Smooth muscle cell (in vitro differentiated cells): ENCODE data around the gene CCDC174. TPM values are rescaled to one million over a fixed set of nuclear protein-coding genes. Genes with fewer than 3 reads are reported as not detected.
A peak's percentile ranks its signal among the peaks of the same experiment; 100 is the strongest.

Source experiments
- DNase-seq: peaks from one replicate; lab custom pipeline; 2025; ENCODE audit not compliant: unreplicated experiment; lab: John Stamatoyannopoulos, UW
- H2AFZ ChIP-seq: fragments of 200-600 bp; sonication (generic); 2 replicates; pipeline ENCODE4 v1.6.0; 2016; ENCODE audit warnings: antibody characterized with exemption, low read depth, mild to moderate bottlenecking
- H3F3A ChIP-seq: fragments of 200-600 bp; sonication (generic); 2 replicates; pipeline ENCODE4 v1.6.0; 2017; ENCODE audit warnings: antibody characterized with exemption, low read depth
- H3K27ac ChIP-seq: fragments of 200-600 bp; sonication (generic); 2 replicates; pipeline ENCODE4 v1.5.1; 2016; ENCODE audit warnings: low read depth, mild to moderate bottlenecking
- H3K27me3 ChIP-seq: fragments of 200-600 bp; sonication (generic); 2 replicates; pipeline ENCODE4 v1.6.1; 2016; ENCODE audit warnings: low read depth, mild to moderate bottlenecking
- H3K36me3 ChIP-seq: fragments of 200-600 bp; sonication (generic); 2 replicates; pipeline ENCODE4 v1.5.1; 2016; ENCODE audit warnings: low read depth
- H3K4me1 ChIP-seq: fragments of 200-600 bp; sonication (generic); 2 replicates; pipeline ENCODE4 v1.5.1; 2016; ENCODE audit warnings: low read depth
- H3K4me2 ChIP-seq: fragments of 200-600 bp; sonication (generic); 2 replicates; pipeline ENCODE4 v1.6.0; 2016; ENCODE audit warnings: mild to moderate bottlenecking
- H3K4me3 ChIP-seq: fragments of 200-600 bp; sonication (generic); 2 replicates; pipeline ENCODE4 v1.5.1; 2016; ENCODE audit warnings: mild to moderate bottlenecking
- H3K79me2 ChIP-seq: fragments of 200-600 bp; sonication (generic); 2 replicates; pipeline ENCODE4 v1.6.0; 2016; ENCODE audit warnings: low read depth, mild to moderate bottlenecking
- H3K9ac ChIP-seq: fragments of 200-600 bp; sonication (generic); 2 replicates; pipeline ENCODE4 v1.6.0; 2016; ENCODE audit warnings: low read depth
- H3K9me3 ChIP-seq: fragments of 200-600 bp; sonication (generic); replicated peaks from 2 replicates; pipeline ENCODE4 v1.5.1; 2016; ENCODE audit warnings: low read depth
- H4K20me1 ChIP-seq: fragments of 200-600 bp; sonication (generic); 2 replicates; pipeline ENCODE4 v1.6.0; 2016; ENCODE audit warnings: low read depth
- CTCF ChIP-seq: fragments of 200-600 bp; sonication (generic); IDR thresholded peaks from 2 replicates; pipeline ENCODE4 v1.5.1; 2017; ENCODE audit warnings: borderline replicate concordance, mild to moderate bottlenecking, antibody characterized with exemption; ENCODE audit not compliant: insufficient read depth, poor library complexity, severe bottlenecking
- WGBS: methylation state at CpG from one replicate; pipeline ENCODE4 v1.1.7; 2016; ENCODE audit warnings: low lambda C conversion rate; 5-methylcytosine and 5-hydroxymethylcytosine counted together
- polyA plus RNA-seq: library from polyadenylated mRNA; unstranded; fragments of >200 nt; fragmentation: Nextera tagmentation; extraction: Ambion mirVana; gene quantifications from 2 replicates; pipeline ENCODE4 v1.2.1, GENCODE V29; 2016
- total RNA-seq: library from RNA; depleted of rRNA; stranded (reverse); fragments of >200 nt; gene quantifications from 2 replicates; pipeline ENCODE4 v1.2.3, GENCODE V29; 2014

The CCDC174 gene
- total and polyA plus RNA-seq, 2 experiments from 2014 or later = 9.7 to 20.5 TPM

- no peak for DNase-seq
- H3K4me3 ChIP-seq = no peak overlapping the region
- no peak overlapping the region for H2AFZ ChIP-seq
- H3K9ac ChIP-seq = no peak overlapping the region
- H3K27me3 ChIP-seq = peaks cover 3% of the 10 kb centered on the region
- no peaks in the 10 kb centered on the region for H3K79me2 ChIP-seq
- no peak overlapping the region for H3K4me2 ChIP-seq
- H3F3A ChIP-seq = no peaks in the 10 kb centered on the region
- no peak overlapping the region for H3K27ac ChIP-seq
- TF ChIP-seq CTCF = no peak
- H3K36me3 ChIP-seq = no peaks in the 10 kb centered on the region
- H3K9me3 ChIP-seq = no peaks in the 10 kb centered on the region
- H3K4me1 ChIP-seq = no peaks in the 10 kb centered on the region
- no peaks in the 10 kb centered on the region for H4K20me1 ChIP-seq
- 89% methylated on average over 9 of the region's 9 CpGs for WGBS
These were observed 51.7 kb downstream of the CCDC174 start for GRCh38 chr3:14703128-14703750.

GRCh38 chr3:14703791-14704190, 52.2 kb downstream of the CCDC174 start:
- no peak for DNase-seq
- WGBS = 88% methylated on average over 3 of the region's 3 CpGs
- Histone ChIP-seq H4K20me1 (no peaks in the 10 kb centered on the region), H3F3A (no peaks in the 10 kb centered on the region), H2AFZ (no peak overlapping the region), H3K79me2 (no peaks in the 10 kb centered on the region), H3K9ac (no peak overlapping the region), H3K9me3 (no peaks in the 10 kb centered on the region), H3K27ac (no peak overlapping the region), H3K4me3 (no peak overlapping the region), H3K36me3 (no peaks in the 10 kb centered on the region), H3K4me1 (no peaks in the 10 kb centered on the region), H3K27me3 (peaks cover 3% of the 10 kb centered on the region), H3K4me2 (no peak overlapping the region)
- no peak for TF ChIP-seq CTCF

GRCh38 chr3:14706096-14706495, 54.5 kb downstream of the CCDC174 start:
- H4K20me1 ChIP-seq = no peaks in the 10 kb centered on the region
- H3K36me3 ChIP-seq = no peaks in the 10 kb centered on the region
- H3K79me2 ChIP-seq = no peaks in the 10 kb centered on the region
- no peaks in the 10 kb centered on the region for H3K9me3 ChIP-seq
- H2AFZ ChIP-seq = no peak overlapping the region
- 89% methylated on average over 5 of the region's 5 CpGs for WGBS
- no peak overlapping the region for H3K9ac ChIP-seq
- peaks cover 3% of the 10 kb centered on the region for H3K27me3 ChIP-seq
- no peak for TF ChIP-seq CTCF
- DNase-seq = no peak
- no peak overlapping the region for H3K4me3 ChIP-seq
- H3K27ac ChIP-seq = no peak overlapping the region
- H3K4me2 ChIP-seq = no peak overlapping the region
- H3K4me1 ChIP-seq = no peaks in the 10 kb centered on the region
- no peaks in the 10 kb centered on the region for H3F3A ChIP-seq

- H2AFZ ChIP-seq = no peak overlapping the region
- H3K9me3 ChIP-seq = no peaks in the 10 kb centered on the region
- H3K27ac ChIP-seq = no peak overlapping the region
- H3K36me3 ChIP-seq = no peaks in the 10 kb centered on the region
- WGBS = 67% methylated on average over 1 of the region's 1 CpG
- DNase-seq = no peak
- H3K4me1 ChIP-seq = no peaks in the 10 kb centered on the region
- no peak overlapping the region for H3K4me3 ChIP-seq
- H4K20me1 ChIP-seq = no peaks in the 10 kb centered on the region
- H3F3A ChIP-seq = no peaks in the 10 kb centered on the region
- no peak overlapping the region for H3K9ac ChIP-seq
- H3K4me2 ChIP-seq = peak overlapping the region; percentile 31
- H3K79me2 ChIP-seq = no peaks in the 10 kb centered on the region
- peaks cover 7% of the 10 kb centered on the region for H3K27me3 ChIP-seq
- TF ChIP-seq CTCF = no peak
These were observed 65.0 kb downstream of the CCDC174 start for GRCh38 chr3:14716591-14716990.
